H1 (cell line): ENCODE results near the gene GLTP. TPM values are rescaled to one million over a fixed set of nuclear protein-coding genes. Genes with fewer than 3 reads are reported as not detected.

Experiments
- CTCF ChIA-PET: fragments of 300-600 bp; sonication (Branson Sonifier 250); formaldehyde crosslinking; loops from one replicate; lab custom pipeline; 2021; ENCODE audit not compliant: partially characterized antibody; lab: Charles Lee
- POLR2A ChIA-PET: fragments of 300-600 bp; sonication (Branson Sonifier 250); formaldehyde crosslinking; loops from one replicate; lab custom pipeline; 2021; ENCODE audit warnings: inconsistent platforms; ENCODE audit not compliant: partially characterized antibody; lab: Charles Lee
- DNase-seq, 2 experiments: peaks; one replicate each; pipeline versions ENCODE4 v3.0.0 to v3.0.0-alpha.2; 2010 to 2022; ENCODE audit warnings: low spot score in 2 of 2, low read depth in 1 of 2, mixed read lengths in 1 of 2
- FAIRE-seq: peaks from 2 replicates; lab custom pipeline; 2011; peaks lifted over from hg19 to GRCh38; lab: Jason Lieb, UNC
- H2AFZ ChIP-seq: 2 replicates; pipeline ENCODE4 v1.8.1; 2012; ENCODE audit warnings: low read length, inconsistent platforms
- H2AK5ac ChIP-seq: 2 replicates; pipeline ENCODE4 v1.6.1; 2013; ENCODE audit warnings: low read depth, low read length
- H2BK120ac ChIP-seq: replicated peaks from 2 replicates; pipeline ENCODE3; 2013; ENCODE audit warnings: low read depth, low read length, inconsistent platforms
- H2BK12ac ChIP-seq: 2 replicates; pipeline ENCODE4 v1.6.1; 2013; ENCODE audit warnings: low read depth, low read length
- H2BK15ac ChIP-seq: 2 replicates; pipeline ENCODE4 v1.6.1; 2013; ENCODE audit warnings: low read length
- H2BK20ac ChIP-seq: 2 replicates; pipeline ENCODE4 v1.6.1; 2013; ENCODE audit warnings: low read length
- H2BK5ac ChIP-seq: 2 replicates; pipeline ENCODE4 v1.6.1; 2013; ENCODE audit warnings: low read depth, low read length
- H3K14ac ChIP-seq: 2 replicates; pipeline ENCODE4 v1.6.1; 2013; ENCODE audit warnings: inconsistent platforms; ENCODE audit not compliant: insufficient read length
- H3K18ac ChIP-seq: 2 replicates; pipeline ENCODE4 v1.6.1; 2013; ENCODE audit warnings: low read length; ENCODE audit errors: extremely low read depth
- H3K23ac ChIP-seq: 2 replicates; pipeline ENCODE4 v1.6.1; 2013; ENCODE audit warnings: inconsistent platforms; ENCODE audit not compliant: insufficient read length
- H3K23me2 ChIP-seq: 2 replicates; pipeline ENCODE4 v1.6.1; 2013; ENCODE audit warnings: low read depth, low read length
- H3K27ac ChIP-seq: 2 replicates; pipeline ENCODE4 v1.6.1; 2011; ENCODE audit warnings: low read depth, low read length, inconsistent platforms
- H3K27me3 ChIP-seq, 4 experiments: replicated peaks in 1 of 4; 1 replicate in 1 of 4; 2 replicates in 3 of 4; pipeline versions ENCODE4 v1.6.1 to v1.8.1; 2011 to 2013; ENCODE audit warnings: low read length in 3 of 4, mild to moderate bottlenecking in 3 of 4, inconsistent platforms in 2 of 4, mixed read lengths in 2 of 4, moderate library complexity in 1 of 4; ENCODE audit not compliant: control insufficient read depth in 3 of 4, insufficient read depth in 3 of 4; ENCODE audit errors: extremely low read depth in 1 of 4
- H3K36me3 ChIP-seq, 4 experiments: 2 replicates each; pipeline versions ENCODE4 v1.6.1 to v1.8.1; 2011 to 2013; ENCODE audit warnings: mild to moderate bottlenecking in 4 of 4, low read length in 3 of 4, moderate library complexity in 2 of 4, control low read depth in 1 of 4, inconsistent platforms in 1 of 4; ENCODE audit not compliant: insufficient read depth in 4 of 4, control insufficient read depth in 2 of 4
- H3K4ac ChIP-seq: replicated peaks from 2 replicates; pipeline ENCODE3; 2013; ENCODE audit warnings: low read length, low read depth, mixed read lengths, inconsistent platforms; ENCODE audit not compliant: insufficient read length
- H3K4me1 ChIP-seq, 4 experiments: replicated peaks in 1 of 4; 1 replicate in 1 of 4; 2 replicates in 3 of 4; pipeline versions ENCODE4 v1.6.1 to v1.8.1; 2011 to 2013; ENCODE audit warnings: low read length in 3 of 4, inconsistent platforms in 2 of 4, mixed read lengths in 1 of 4; ENCODE audit not compliant: insufficient read depth in 4 of 4, control insufficient read depth in 3 of 4
- H3K4me2 ChIP-seq, 2 experiments: 2 replicates each; pipeline versions ENCODE4 v1.6.1 to v1.8.1; 2011 to 2013; ENCODE audit warnings: low read depth in 2 of 2, low read length in 2 of 2, control low read depth in 1 of 2, inconsistent platforms in 1 of 2, mild to moderate bottlenecking in 1 of 2; ENCODE audit not compliant: insufficient read depth in 1 of 2
- H3K4me3 ChIP-seq, 4 experiments: fragments of 200-600, 300-600 bp in 1 of 4; sonication (generic), shearing (Covaris generic), sonication (Bioruptor Twin) in 1 of 4; 2 replicates each; pipeline versions ENCODE4 v1.5.1 to v1.8.1; 2011 to 2016; ENCODE audit warnings: low read length in 4 of 4, low read depth in 3 of 4, control low read depth in 2 of 4, inconsistent platforms in 2 of 4, mild to moderate bottlenecking in 2 of 4, mixed read lengths in 1 of 4, moderate library complexity in 1 of 4; ENCODE audit not compliant: insufficient read depth in 2 of 4; ENCODE audit errors: extremely low read depth in 1 of 4
- H3K56ac ChIP-seq: replicated peaks from 2 replicates; pipeline ENCODE3; 2013; ENCODE audit warnings: low read depth, mild to moderate bottlenecking, mixed read lengths, low read length, inconsistent platforms; ENCODE audit not compliant: insufficient read length
- H3K79me1 ChIP-seq: 2 replicates; pipeline ENCODE4 v1.6.1; 2013; ENCODE audit warnings: low read depth, low read length, control low read depth
- H3K79me2 ChIP-seq, 2 experiments: 2 replicates each; pipeline versions ENCODE4 v1.6.1 to v1.8.1; 2012 to 2013; ENCODE audit warnings: low read length in 2 of 2, mild to moderate bottlenecking in 2 of 2, inconsistent platforms in 1 of 2; ENCODE audit not compliant: insufficient read depth in 2 of 2, control insufficient read depth in 1 of 2
- H3K9ac ChIP-seq, 4 experiments: replicated peaks in 1 of 4; 1 replicate in 1 of 4; 2 replicates in 3 of 4; pipeline versions ENCODE4 v1.6.1 to v1.8.1; 2011 to 2013; ENCODE audit warnings: low read depth in 3 of 4, low read length in 3 of 4, control low read depth in 2 of 4, mild to moderate bottlenecking in 2 of 4, moderate library complexity in 2 of 4, inconsistent platforms in 1 of 4; ENCODE audit errors: extremely low read depth in 1 of 4
- H3K9me3 ChIP-seq, 2 experiments: 2 replicates each; pipeline versions ENCODE4 v1.6.1 to v1.8.1; 2012 to 2013; ENCODE audit warnings: mild to moderate bottlenecking in 2 of 2, moderate library complexity in 2 of 2, control low read depth in 1 of 2, inconsistent platforms in 1 of 2, low read depth in 1 of 2, low read length in 1 of 2, mixed read lengths in 1 of 2; ENCODE audit not compliant: insufficient read depth in 2 of 2
- H4K20me1 ChIP-seq, 2 experiments: replicated peaks in 1 of 2; 2 replicates each; pipeline versions ENCODE3 to v1.8.1; 2011 to 2013; ENCODE audit warnings: inconsistent platforms in 2 of 2, low read length in 2 of 2, mild to moderate bottlenecking in 1 of 2; ENCODE audit not compliant: insufficient read depth in 2 of 2, control insufficient read depth in 1 of 2
- H4K5ac ChIP-seq: 2 replicates; pipeline ENCODE4 v1.6.1; 2013; ENCODE audit warnings: low read length, low read depth, mixed read lengths, inconsistent platforms; ENCODE audit not compliant: insufficient read length
- H4K8ac ChIP-seq: 2 replicates; pipeline ENCODE4 v1.8.0; 2013; ENCODE audit warnings: mild to moderate bottlenecking, moderate library complexity, low read length, inconsistent platforms; ENCODE audit not compliant: insufficient read depth; ENCODE audit errors: extremely low read depth
- H4K91ac ChIP-seq: replicated peaks from 2 replicates; pipeline ENCODE3; 2013; ENCODE audit warnings: low read length, mixed read lengths, inconsistent platforms; ENCODE audit not compliant: insufficient read length
- BRCA1 ChIP-seq: IDR thresholded peaks from 2 replicates; pipeline ENCODE4 v1.6.1; 2012; ENCODE audit warnings: low read depth, low read length, improper control_type of control experiment
- CHD1 ChIP-seq: IDR thresholded peaks from 2 replicates; pipeline ENCODE4 v1.6.1; 2012; ENCODE audit warnings: low read depth, low read length, improper control_type of control experiment
- E2F6 ChIP-seq: IDR thresholded peaks from 2 replicates; pipeline ENCODE4 v1.6.1; 2012; ENCODE audit warnings: inconsistent platforms
- EP300 ChIP-seq, 2 experiments: IDR thresholded peaks; 1 replicate in 1 of 2; 2 replicates in 1 of 2; pipeline ENCODE4 v1.6.1; 2011 to 2012; ENCODE audit warnings: low read depth in 2 of 2, low read length in 2 of 2, mild to moderate bottlenecking in 2 of 2, borderline replicate concordance in 1 of 2, inconsistent platforms in 1 of 2, moderate library complexity in 1 of 2
- KDM1A ChIP-seq: fragments of 200-600, 300-600 bp; sonication (generic); IDR thresholded peaks from 2 replicates; pipeline ENCODE4 v1.7.1; 2016; ENCODE audit warnings: mild to moderate bottlenecking, low read length, borderline replicate concordance
- MAFK ChIP-seq: IDR thresholded peaks from 2 replicates; pipeline ENCODE4 v1.6.1; 2012; ENCODE audit warnings: low read depth, mild to moderate bottlenecking, improper control_type of control experiment, low read length
- NRF1 ChIP-seq: IDR thresholded peaks from 2 replicates; pipeline ENCODE4 v1.6.1; 2011; ENCODE audit warnings: mild to moderate bottlenecking, low read depth, low read length, improper control_type of control experiment
- RNF2 ChIP-seq: fragments of 200-900, 300-1000 bp; sonication (generic); IDR thresholded peaks from 2 replicates; pipeline ENCODE4 v1.7.1; 2016; ENCODE audit warnings: borderline replicate concordance, low read depth, mild to moderate bottlenecking, antibody characterized with exemption, low read length; ENCODE audit not compliant: poor library complexity, severe bottlenecking; ENCODE audit errors: missing control alignments
- RXRA ChIP-seq: IDR thresholded peaks from 2 replicates; pipeline ENCODE4 v1.6.1; 2011; ENCODE audit warnings: low read depth, mild to moderate bottlenecking, low read length, moderate library complexity; ENCODE audit not compliant: insufficient read depth
- SP2 ChIP-seq: IDR thresholded peaks from 2 replicates; pipeline ENCODE4 v1.6.1; 2012; ENCODE audit warnings: mild to moderate bottlenecking, low read length, inconsistent platforms
- SP4 ChIP-seq: IDR thresholded peaks from 2 replicates; pipeline ENCODE4 v1.6.1; 2012; ENCODE audit warnings: low read length, inconsistent platforms
- TCF12 ChIP-seq: IDR thresholded peaks from 2 replicates; pipeline ENCODE4 v1.6.1; 2011; ENCODE audit warnings: low read depth, mild to moderate bottlenecking, low read length
- WGBS, 2 experiments: shearing (Covaris generic) in 1 of 2; methylation state at CpG; one replicate each; pipeline versions ENCODE4 v1.1.6 to v1.1.7; 2013 to 2015; ENCODE audit warnings: low lambda C conversion rate in 2 of 2, mixed read lengths in 2 of 2, inconsistent platforms in 1 of 2, low coverage in 1 of 2, missing lambda C conversion rate in 1 of 2; ENCODE audit not compliant: insufficient replicate concordance in 2 of 2, insufficient coverage in 1 of 2, insufficient read length in 1 of 2; ENCODE audit errors: extremely low coverage in 1 of 2, missing lambda C conversion rate in 1 of 2; 5-methylcytosine and 5-hydroxymethylcytosine counted together
- polyA plus RNA-seq, 7 experiments: library from polyadenylated mRNA; depleted of rRNA in 3 of 7; stranded (reverse) in 5 of 7; unstranded in 2 of 7; fragments of >200 nt in 5 of 7; fragments of 200-250 nt in 2 of 7; gene quantifications; 1 replicate in 5 of 7; 2 replicates in 1 of 7; 4 replicates in 1 of 7; pipeline versions ENCODE4 v1.2.1 to v1.2.3, GENCODE V29; 2011 to 2013; ENCODE audit warnings: missing spikeins in 2 of 7, mixed read lengths in 2 of 7
- total RNA-seq: library from RNA; stranded (reverse); fragmentation: NEBNext Ultra II Directional; extraction: Animal tissue kit (Norgen Biotek cat#: 25700); gene quantifications from 2 replicates; pipeline ENCODE4 v1.2.1, GENCODE V29; 2021

The GLTP gene
- total and polyA plus RNA-seq, 2 of the 8 experiments (the other 6 are each of a cell fraction or from before 2014, with no cell fraction given), result 9.8 to 26.1 TPM

- H4K5ac ChIP-seq, result no peak overlapping the region
- no peak overlapping the region for H2BK120ac ChIP-seq
- H4K91ac ChIP-seq, result no peak overlapping the region
- no peak overlapping the region for H2BK5ac ChIP-seq
- DNase-seq (no peak), FAIRE-seq (no peak)
- H3K4me3 ChIP-seq, result no peak overlapping the region
- CTCF ChIA-PET, result interaction anchor here (0.7 to 9.4 kb wide), 8 partner anchors 9 to 48 kb away, joined by 3 to 92 read pairs (median 6); no protein-coding TSS in a partner anchor
- no peak overlapping the region for H2AFZ ChIP-seq
- H2BK12ac ChIP-seq, result no peak overlapping the region
- no peak overlapping the region for H2BK20ac ChIP-seq
- H3K4me2 ChIP-seq, result no peak overlapping the region
- peaks cover 0 to 6% (median 1%) of the 10 kb centered on the region in 4 experiments; a peak in 3 of 7 replicates for H3K4me1 ChIP-seq
- no peak overlapping the region for H2AK5ac ChIP-seq
- no peak overlapping the region for H3K18ac ChIP-seq
- H3K27me3 ChIP-seq, result no peaks in the 10 kb centered on the region; a peak in 1 of 7 replicates
- no peak overlapping the region for H4K8ac ChIP-seq
- H4K20me1 ChIP-seq, result no peaks in the 10 kb centered on the region
- no peak overlapping the region for H3K23ac ChIP-seq
- no peaks in the 10 kb centered on the region for H3K36me3 ChIP-seq
- H3K27ac ChIP-seq, result no peak overlapping the region
- POLR2A ChIA-PET, result interaction anchor here (0.6 to 1.2 kb wide), 2 partner anchors 9 to 11 kb away, joined by 3 read pairs; no protein-coding TSS in a partner anchor
- no peaks in the 10 kb centered on the region; the same call in 1 of the 2 replicates for H3K79me1 ChIP-seq
- no peak overlapping the region for H3K14ac ChIP-seq
- no peak overlapping the region for H3K9ac ChIP-seq
- H2BK15ac ChIP-seq, result no peak overlapping the region
- no peaks in the 10 kb centered on the region for H3K9me3 ChIP-seq
- H3K79me2 ChIP-seq, result no peaks in the 10 kb centered on the region
- 86% methylated on average over 10 of the region's 10 CpGs; no CpG with 5 or more reads in 1 of the 2 experiments for WGBS, 2 experiments
- no peak overlapping the region for H3K56ac ChIP-seq
- H3K4ac ChIP-seq, result no peak overlapping the region
- peaks cover 1% of the 10 kb centered on the region; the same call in 1 of the 2 replicates for H3K23me2 ChIP-seq
- TF ChIP-seq MAFK (no peak), KDM1A (no peak), RNF2 (no peak), TCF12 (no peak), E2F6 (no peak), SP2 (no peak), BRCA1 (no peak), SP4 (no peak), NRF1 (no peak), EP300 (IDR thresholded peaks at IDR 0.05; ENCODE audit: borderline replicate concordance in 1 of 2, low read depth in 2 of 2, low read length in 2 of 2) (no peak), RXRA (no peak), CHD1 (no peak)
Measured at GRCh38 chr12:109829667-109830066, 50.7 kb downstream of the GLTP start.
